ENCODE results near the gene RAB25. TPM values are rescaled to one million over a fixed set of nuclear protein-coding genes. Genes with fewer than 3 reads are reported as not detected.
A peak's percentile ranks its signal among the peaks of the same experiment; 100 is the strongest.

The RAB25 gene
- total and polyA plus RNA-seq, 2 of the 13 experiments (the other 11 are each of a cell fraction or from before 2014, with no cell fraction given): 0.20 to 0.22 TPM

GRCh38 chr1:156054500-156055280 is 6.3 kb upstream of the RAB25 start, which contains the start of gene LAMTOR2 (continued):
- TF ChIP-seq YEATS2 (CRISPR knock-in tag; IDR thresholded peaks at IDR 0.05; ENCODE audit: borderline replicate concordance) (peak; percentile 83), SRSF9 (IDR thresholded peaks at IDR 0.05; ENCODE audit: borderline replicate concordance, insufficient read depth, low read depth, low read length, poor library complexity, severe bottlenecking) (no peak), ARID2 (CRISPR knock-in tag; IDR thresholded peaks at IDR 0.05; ENCODE audit: borderline replicate concordance) (peak; percentile 21; the same call in 1 of the 2 replicates), WIZ (CRISPR knock-in tag; IDR thresholded peaks at IDR 0.05) (no peak), ERF (CRISPR knock-in tag; IDR thresholded peaks at IDR 0.05) (no peak), NFYB (CRISPR knock-in tag; IDR thresholded peaks at IDR 0.05) (peak; percentile 53), ZNF530 (CRISPR knock-in tag; IDR thresholded peaks at IDR 0.05; ENCODE audit: low read depth) (no peak), ZNF510 (CRISPR knock-in tag; IDR thresholded peaks at IDR 0.05; ENCODE audit: low read depth) (no peak), ZNF282 (IDR thresholded peaks at IDR 0.05; ENCODE audit: partially characterized antibody) (no peak), ZNF549 (CRISPR knock-in tag; IDR thresholded peaks at IDR 0.05) (no peak), ZNF629 (CRISPR knock-in tag; conservative IDR thresholded peaks at IDR 0.05) (0 out of 2 replicates have a peak, but pooled peaks have one; percentile 8), ESRRA (CRISPR knock-in tag; IDR thresholded peaks at IDR 0.05; ENCODE audit: low read depth) (0 out of 2 replicates have a peak, but pooled peaks have one; percentile 46), ZNF570 (CRISPR knock-in tag; IDR thresholded peaks at IDR 0.05; ENCODE audit: borderline replicate concordance) (0 out of 2 replicates have a peak, but pooled peaks have one; percentile 34), MTA1 (CRISPR knock-in tag; IDR thresholded peaks at IDR 0.05; ENCODE audit: borderline replicate concordance) (peak; percentile 57; the same call in 1 of the 2 replicates), ZBTB33 (CRISPR knock-in tag; IDR thresholded peaks at IDR 0.05) (no peak; the same call in 1 of the 2 replicates), ZNF672 (CRISPR knock-in tag; IDR thresholded peaks at IDR 0.05) (no peak), HCFC1 (IDR thresholded peaks at IDR 0.05; ENCODE audit: low read depth, low read length) (peak; percentile 99), NFIC (IDR thresholded peaks at IDR 0.05; ENCODE audit: low read length) (no peak; the same call in 1 of the 2 replicates), CENPX (CRISPR knock-in tag; IDR thresholded peaks at IDR 0.05) (no peak), E2F1 (CRISPR knock-in tag; IDR thresholded peaks at IDR 0.05) (peak; percentile 65), BORCS8-MEF2B (CRISPR knock-in tag; IDR thresholded peaks at IDR 0.05) (no peak), SP140L (CRISPR knock-in tag; IDR thresholded peaks at IDR 0.05; ENCODE audit: borderline replicate concordance) (no peak), FIP1L1 (IDR thresholded peaks at IDR 0.05; ENCODE audit: borderline replicate concordance, insufficient read depth, low read depth, low read length) (no peak)
- TF ChIP-seq, protein P1, sequence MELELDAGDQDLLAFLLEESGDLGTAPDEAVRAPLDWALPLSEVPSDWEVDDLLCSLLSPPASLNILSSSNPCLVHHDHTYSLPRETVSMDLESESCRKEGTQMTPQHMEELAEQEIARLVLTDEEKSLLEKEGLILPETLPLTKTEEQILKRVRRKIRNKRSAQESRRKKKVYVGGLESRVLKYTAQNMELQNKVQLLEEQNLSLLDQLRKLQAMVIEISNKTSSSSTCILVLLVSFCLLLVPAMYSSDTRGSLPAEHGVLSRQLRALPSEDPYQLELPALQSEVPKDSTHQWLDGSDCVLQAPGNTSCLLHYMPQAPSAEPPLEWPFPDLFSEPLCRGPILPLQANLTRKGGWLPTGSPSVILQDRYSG (CRISPR knock-in tag; IDR thresholded peaks at IDR 0.05): no peak
